Calu3 (cell line): ENCODE results near the gene ZBTB37. TPM values are rescaled to one million over a fixed set of nuclear protein-coding genes. Genes with fewer than 3 reads are reported as not detected.

Experiments used
- BruUV-seq: library from RNA; stranded (reverse); fragments of 400-500 nt; replicated peaks from 2 replicates; lab custom pipeline; 2021; lab: Mats Ljungman, UMichigan
- CTCF ChIA-PET: fragments of 300-600 bp; sonication (Branson Sonifier 250); formaldehyde crosslinking; loops from one replicate; lab custom pipeline; 2022; ENCODE audit warnings: antibody characterized with exemption; lab: Charles Lee
- DNase-seq: peaks from one replicate; pipeline ENCODE4 v3.0.0; 2022
- H3K27ac Mint-ChIP-seq: one replicate; pipeline ENCODE4 v1.8.0; 2022; ENCODE audit warnings: mixed read lengths; ENCODE audit not compliant: unreplicated experiment
- H3K27me3 Mint-ChIP-seq: one replicate; pipeline ENCODE4 v1.8.0; 2022; ENCODE audit warnings: mixed read lengths; ENCODE audit not compliant: unreplicated experiment
- H3K36me3 Mint-ChIP-seq: one replicate; pipeline ENCODE4 v1.8.0; 2022; ENCODE audit warnings: mild to moderate bottlenecking, moderate library complexity, mixed read lengths; ENCODE audit not compliant: insufficient read depth, unreplicated experiment
- H3K4me1 Mint-ChIP-seq: one replicate; pipeline ENCODE4 v1.8.0; 2022; ENCODE audit warnings: mild to moderate bottlenecking, low read depth, mixed read lengths; ENCODE audit not compliant: unreplicated experiment
- H3K4me3 Mint-ChIP-seq: one replicate; pipeline ENCODE4 v1.8.0; 2022; ENCODE audit warnings: mild to moderate bottlenecking, low read depth, moderate library complexity, mixed read lengths; ENCODE audit not compliant: unreplicated experiment
- H3K9me3 Mint-ChIP-seq: one replicate; pipeline ENCODE4 v1.8.0; 2022; ENCODE audit warnings: low read depth, mixed read lengths; ENCODE audit not compliant: unreplicated experiment
- CTCF ChIP-seq: fragments of 200-600 bp; IDR thresholded peaks from one replicate; pipeline ENCODE4 v1.8.0; 2022; ENCODE audit warnings: antibody characterized with exemption; ENCODE audit not compliant: unreplicated experiment
- intact Hi-C: fragments of 100-400 bp; cut with micrococcal nuclease; formaldehyde crosslinking; loops from one replicate; pipeline ENCODE4 v1.10.0; 2022; ENCODE audit not compliant: unreplicated experiment
- total RNA-seq: library from RNA; stranded (reverse); gene quantifications from 2 replicates; pipeline ENCODE4 v1.2.3, GENCODE V29; 2022

ZBTB37 gene
- total RNA-seq, 1 experiment from 2014 or later = 10.9 TPM

GRCh38 chr1:173888749-173889148 lies 20.6 kb downstream of the ZBTB37 start:
- intact Hi-C loops = no loop called here
- CTCF ChIA-PET = no interaction called here
- no peaks in the 10 kb centered on the region for H3K9me3 Mint-ChIP-seq
- no peak overlapping the region for H3K27ac Mint-ChIP-seq
- TF ChIP-seq CTCF = no peak
- DNase-seq = no peak
- H3K4me1 Mint-ChIP-seq = no peaks in the 10 kb centered on the region
- no peaks in the 10 kb centered on the region for H3K27me3 Mint-ChIP-seq
- no TSS peak for BruUV-seq
- no peak overlapping the region for H3K4me3 Mint-ChIP-seq
- H3K36me3 Mint-ChIP-seq = no peaks in the 10 kb centered on the region

GRCh38 chr1:173889885-173890284 lies 21.7 kb downstream of the ZBTB37 start:
- no TSS peak for BruUV-seq
- Mint-ChIP-seq H3K27me3 (no peaks in the 10 kb centered on the region), H3K27ac (no peak overlapping the region), H3K4me1 (no peaks in the 10 kb centered on the region), H3K9me3 (no peaks in the 10 kb centered on the region), H3K36me3 (no peaks in the 10 kb centered on the region), H3K4me3 (no peak overlapping the region)
- no peak for TF ChIP-seq CTCF
- intact Hi-C loops = no loop called here
- no peak for DNase-seq
- CTCF ChIA-PET = interaction anchor here (0.5 kb wide), 1 partner anchor 498 kb away, joined by 3 read pairs; no protein-coding TSS in a partner anchor

- Mint-ChIP-seq H3K27me3 (no peaks in the 10 kb centered on the region), H3K4me3 (no peak overlapping the region), H3K4me1 (no peaks in the 10 kb centered on the region), H3K36me3 (no peaks in the 10 kb centered on the region), H3K27ac (no peak overlapping the region), H3K9me3 (no peaks in the 10 kb centered on the region)
- BruUV-seq = no TSS peak
- CTCF ChIA-PET = no interaction called here
- TF ChIP-seq CTCF = no peak
- intact Hi-C loops = no loop called here
- DNase-seq = no peak
Observed at GRCh38 chr1:173893611-173894010, 25.4 kb downstream of the ZBTB37 start.

- Mint-ChIP-seq H3K27ac (no peak overlapping the region), H3K4me1 (no peaks in the 10 kb centered on the region), H3K4me3 (no peak overlapping the region), H3K36me3 (no peaks in the 10 kb centered on the region), H3K27me3 (no peaks in the 10 kb centered on the region), H3K9me3 (no peaks in the 10 kb centered on the region)
- no peak for DNase-seq
- intact Hi-C loops = no loop called here
- CTCF ChIA-PET = no interaction called here
- no TSS peak for BruUV-seq
- no peak for TF ChIP-seq CTCF
Observed at GRCh38 chr1:173894189-173894588, 26.0 kb downstream of the ZBTB37 start.

- intact Hi-C loops = no loop called here
- DNase-seq = no peak
- BruUV-seq = no TSS peak
- H3K4me1 Mint-ChIP-seq = no peaks in the 10 kb centered on the region
- no peak for TF ChIP-seq CTCF
- H3K27me3 Mint-ChIP-seq = no peaks in the 10 kb centered on the region
- H3K27ac Mint-ChIP-seq = no peak overlapping the region
- CTCF ChIA-PET = no interaction called here
- H3K4me3 Mint-ChIP-seq = no peak overlapping the region
- H3K9me3 Mint-ChIP-seq = no peaks in the 10 kb centered on the region
- H3K36me3 Mint-ChIP-seq = no peaks in the 10 kb centered on the region
Observed at GRCh38 chr1:173900427-173900826, 32.2 kb downstream of the ZBTB37 start.
